NCI-H2227 (cell line): Measurements from ENCODE around the gene G6PC3.
"Not testable (repeated sequence)": the region's sequence is repeated elsewhere in the genome, so short reads cannot be mapped to it uniquely, and the experiment has no call there.

Experiments used
- DNase-seq: peaks from one replicate; lab custom pipeline; 2025; ENCODE audit not compliant: unreplicated experiment; lab: John Stamatoyannopoulos, UW

G6PC3 gene

GRCh38 chr17:44070455-44071197 is at the start of gene G6PC3:
TSS of gene G6PC3 (plus strand) at chr17:44070735. CDS start at chr17:44070966, 231 bp downstream.
- peak; percentile 99 for DNase-seq

GRCh38 chr17:44021227-44021626 is 49.3 kb upstream of the G6PC3 start:
- not testable (repeated sequence) for DNase-seq

- no peak for DNase-seq
Measured at GRCh38 chr17:44022246-44022645, 48.3 kb upstream of the G6PC3 start.

GRCh38 chr17:44023545-44024270 is 46.8 kb upstream of the G6PC3 start:
- DNase-seq = no peak

- no peak for DNase-seq
Measured at GRCh38 chr17:44024271-44024663, 46.3 kb upstream of the G6PC3 start.

- no peak for DNase-seq
Measured at GRCh38 chr17:44024853-44025252, 45.7 kb upstream of the G6PC3 start.

GRCh38 chr17:44029736-44030135 is 40.8 kb upstream of the G6PC3 start:
- no peak for DNase-seq

- DNase-seq = no peak
Measured at GRCh38 chr17:44030482-44030881, 40.1 kb upstream of the G6PC3 start.

- no peak for DNase-seq
Measured at GRCh38 chr17:44033861-44034408, 36.6 kb upstream of the G6PC3 start.

- DNase-seq = not testable (repeated sequence)
Measured at GRCh38 chr17:44034688-44035087, 35.8 kb upstream of the G6PC3 start.

- no peak for DNase-seq
Measured at GRCh38 chr17:44037471-44037870, 33.1 kb upstream of the G6PC3 start.

- DNase-seq = peak; percentile 77
Measured at GRCh38 chr17:44038604-44039011, 31.9 kb upstream of the G6PC3 start.

GRCh38 chr17:44039829-44040635 is 30.5 kb upstream of the G6PC3 start:
- DNase-seq = no peak

GRCh38 chr17:44043272-44043696 is 27.3 kb upstream of the G6PC3 start:
- no peak for DNase-seq

- DNase-seq = no peak
Measured at GRCh38 chr17:44044071-44044470, 26.5 kb upstream of the G6PC3 start.

- no peak for DNase-seq
Measured at GRCh38 chr17:44045486-44045885, 25.0 kb upstream of the G6PC3 start.

GRCh38 chr17:44046893-44047292 is 23.6 kb upstream of the G6PC3 start:
- DNase-seq = not testable (repeated sequence)

GRCh38 chr17:44049294-44050060 is 21.1 kb upstream of the G6PC3 start:
- DNase-seq = no peak

- peak; percentile 18 for DNase-seq
Measured at GRCh38 chr17:44053125-44053872, 17.2 kb upstream of the G6PC3 start.
